ENCODE data around the gene CARF. TPM values are rescaled to one million over a fixed set of nuclear protein-coding genes. Genes with fewer than 3 reads are reported as not detected.

CARF gene
- total and polyA plus RNA-seq, 2 of the 13 experiments (the other 11 are each of a cell fraction or from before 2014, with no cell fraction given), result 3.0 to 5.4 TPM

- TF ChIP-seq SIN3B (IDR thresholded peaks at IDR 0.05; ENCODE audit: low read length) (peak; percentile 82), FOXP1 (IDR thresholded peaks at IDR 0.05) (no peak), FOXP1 (CRISPR knock-in tag; IDR thresholded peaks at IDR 0.05) (no peak), KLF15 (CRISPR knock-in tag; IDR thresholded peaks at IDR 0.05; ENCODE audit: borderline replicate concordance) (no peak), NR1H2 (CRISPR knock-in tag; IDR thresholded peaks at IDR 0.05; ENCODE audit: borderline replicate concordance, low read depth) (no peak), HHEX (CRISPR knock-in tag; IDR thresholded peaks at IDR 0.05) (no peak), SP2 (CRISPR knock-in tag; IDR thresholded peaks at IDR 0.05) (0 out of 2 replicates have a peak, but pooled peaks have one; percentile 11), BCLAF1 (IDR thresholded peaks at IDR 0.05) (no peak), NCOA5 (CRISPR knock-in tag; IDR thresholded peaks at IDR 0.05) (no peak), RBFOX2 (IDR thresholded peaks at IDR 0.05; ENCODE audit: low read depth, low read length) (peak; percentile 48; the same call in 1 of the 2 replicates), RBM39 (IDR thresholded peaks at IDR 0.05; ENCODE audit: low read depth, low read length, poor library complexity, severe bottlenecking) (peak; percentile 19), MXD4 (CRISPR knock-in tag; IDR thresholded peaks at IDR 0.05) (peak; percentile 75; the same call in 1 of the 2 replicates), PRPF4 (IDR thresholded peaks at IDR 0.05; ENCODE audit: low read depth, low read length, poor library complexity, severe bottlenecking) (no peak), ZFP36 (IDR thresholded peaks at IDR 0.05; ENCODE audit: borderline replicate concordance, low read depth, low read length, partially characterized antibody) (no peak), MAX (IDR thresholded peaks at IDR 0.05) (peak; percentile 64), ZNF362 (CRISPR knock-in tag; IDR thresholded peaks at IDR 0.05; ENCODE audit: borderline replicate concordance) (0 out of 2 replicates have a peak, but pooled peaks have one; percentile 24), NFRKB (IDR thresholded peaks at IDR 0.05) (no peak), KDM2A (CRISPR knock-in tag; IDR thresholded peaks at IDR 0.05; ENCODE audit: borderline replicate concordance, low read depth) (peak; percentile 98), ZKSCAN8 (CRISPR knock-in tag; IDR thresholded peaks at IDR 0.05; ENCODE audit: borderline replicate concordance) (no peak), ZNF430 (CRISPR knock-in tag; IDR thresholded peaks at IDR 0.05) (no peak; the same call in 1 of the 2 replicates), ZNF296 (CRISPR knock-in tag; conservative IDR thresholded peaks at IDR 0.05) (no peak)
- TF ChIP-seq, protein P1, sequence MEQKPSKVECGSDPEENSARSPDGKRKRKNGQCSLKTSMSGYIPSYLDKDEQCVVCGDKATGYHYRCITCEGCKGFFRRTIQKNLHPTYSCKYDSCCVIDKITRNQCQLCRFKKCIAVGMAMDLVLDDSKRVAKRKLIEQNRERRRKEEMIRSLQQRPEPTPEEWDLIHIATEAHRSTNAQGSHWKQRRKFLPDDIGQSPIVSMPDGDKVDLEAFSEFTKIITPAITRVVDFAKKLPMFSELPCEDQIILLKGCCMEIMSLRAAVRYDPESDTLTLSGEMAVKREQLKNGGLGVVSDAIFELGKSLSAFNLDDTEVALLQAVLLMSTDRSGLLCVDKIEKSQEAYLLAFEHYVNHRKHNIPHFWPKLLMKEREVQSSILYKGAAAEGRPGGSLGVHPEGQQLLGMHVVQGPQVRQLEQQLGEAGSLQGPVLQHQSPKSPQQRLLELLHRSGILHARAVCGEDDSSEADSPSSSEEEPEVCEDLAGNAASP (CRISPR knock-in tag; IDR thresholded peaks at IDR 0.05; ENCODE audit: borderline replicate concordance), result no peak; the same call in 1 of the 2 replicates
- TF ChIP-seq, protein P2, sequence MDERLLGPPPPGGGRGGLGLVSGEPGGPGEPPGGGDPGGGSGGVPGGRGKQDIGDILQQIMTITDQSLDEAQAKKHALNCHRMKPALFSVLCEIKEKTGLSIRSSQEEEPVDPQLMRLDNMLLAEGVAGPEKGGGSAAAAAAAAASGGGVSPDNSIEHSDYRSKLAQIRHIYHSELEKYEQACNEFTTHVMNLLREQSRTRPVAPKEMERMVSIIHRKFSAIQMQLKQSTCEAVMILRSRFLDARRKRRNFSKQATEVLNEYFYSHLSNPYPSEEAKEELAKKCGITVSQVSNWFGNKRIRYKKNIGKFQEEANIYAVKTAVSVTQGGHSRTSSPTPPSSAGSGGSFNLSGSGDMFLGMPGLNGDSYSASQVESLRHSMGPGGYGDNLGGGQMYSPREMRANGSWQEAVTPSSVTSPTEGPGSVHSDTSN (CRISPR knock-in tag; IDR thresholded peaks at IDR 0.05), result no peak
Observed at GRCh38 chr2:202871300-202872141, 40.6 kb upstream of the CARF start, which contains the start of gene ICA1L (continued).

Data from HepG2 (cell line).